NCI-H748 treated with DMSO at 0.1 percent for 48 hours (cell line): Measurements from ENCODE around the gene SLAIN1.

ENCODE experiments used
- DNase-seq: peaks from one replicate; lab custom pipeline; 2025; lab: John Stamatoyannopoulos, UW

Gene SLAIN1

GRCh38 chr13:77751513-77752456 lies 54.3 kb downstream of the SLAIN1 start:
- DNase-seq, result peak; percentile 21

GRCh38 chr13:77752512-77753069 lies 55.1 kb downstream of the SLAIN1 start:
- DNase-seq, result no peak

GRCh38 chr13:77760893-77761292 lies 63.4 kb downstream of the SLAIN1 start:
- no peak for DNase-seq

GRCh38 chr13:77767413-77767812 lies 69.9 kb downstream of the SLAIN1 start:
- no peak for DNase-seq

- DNase-seq, result no peak
Observed at GRCh38 chr13:77774181-77774580, 76.7 kb downstream of the SLAIN1 start.

- no peak for DNase-seq
Observed at GRCh38 chr13:77776704-77777103, 79.2 kb downstream of the SLAIN1 start.

GRCh38 chr13:77779552-77780272 lies 82.2 kb downstream of the SLAIN1 start:
- DNase-seq, result peak; percentile 71

GRCh38 chr13:77781808-77782207 lies 84.3 kb downstream of the SLAIN1 start:
- no peak for DNase-seq

GRCh38 chr13:77784515-77784914 lies 87.0 kb downstream of the SLAIN1 start:
- DNase-seq, result peak; percentile 72

- DNase-seq, result no peak
Observed at GRCh38 chr13:77786695-77787287, 89.3 kb downstream of the SLAIN1 start.

- no peak for DNase-seq
Observed at GRCh38 chr13:77789376-77789775, 91.9 kb downstream of the SLAIN1 start.

GRCh38 chr13:77800219-77800618 lies 102.7 kb downstream of the SLAIN1 start:
- DNase-seq, result no peak

GRCh38 chr13:77806518-77806917 lies 109.0 kb downstream of the SLAIN1 start:
- DNase-seq, result no peak

- no peak for DNase-seq
Observed at GRCh38 chr13:77807431-77808135, 110.1 kb downstream of the SLAIN1 start.

GRCh38 chr13:77810430-77810829 lies 112.9 kb downstream of the SLAIN1 start:
- DNase-seq, result peak; percentile 61

GRCh38 chr13:77810878-77811277 lies 113.4 kb downstream of the SLAIN1 start:
- DNase-seq, result no peak

- no peak for DNase-seq
Observed at GRCh38 chr13:77811381-77811780, 113.9 kb downstream of the SLAIN1 start.

GRCh38 chr13:77811981-77812380 lies 114.5 kb downstream of the SLAIN1 start:
- no peak for DNase-seq
